ENCODE measurements around the gene DMWD. TPM values are rescaled to one million over a fixed set of nuclear protein-coding genes. Genes with fewer than 3 reads are reported as not detected.

Gene DMWD
- total and polyA plus RNA-seq, 4 experiments from 2014 or later, result 6.9 to 52.6 (median 30.5) TPM

- Mint-ChIP-seq H3K4me3 (peak overlapping the region; percentile 57 to 79 (median 70)), H3K27ac (no peak overlapping the region), H3K9me3 (peaks cover 0 to 3% (median 0%) of the 10 kb centered on the region in 8 donors), H3K4me1 (peaks cover 1 to 30% (median 5%) of the 10 kb centered on the region in 4 donors), H3K27me3 (peaks cover 1 to 14% of the 10 kb centered on the region in 2 donors), H3K36me3 (peaks cover 0 to 4% of the 10 kb centered on the region in 2 donors)
- ChIA-PET CTCF (ENCODE audit: partially characterized antibody) (interaction anchor here (1.3 to 5.3 kb wide), 4 partner anchors 11 to 227 kb away, joined by 3 to 238 read pairs (median 6); partner anchors contain the start of genes CCDC61, DMWD and FBXO46), POLR2A (ENCODE audit: partially characterized antibody) (interaction anchor here (0.6 to 6.9 kb wide), 9 partner anchors 11 to 1412 kb away, joined by 3 to 84 read pairs (median 21); partner anchors contain the start of genes DMWD, FBXO46, QPCTL and SNRPD2)
- H3K4me1 ChIP-seq (ENCODE audit: insufficient read depth, low read length), result peaks cover 22% of the 10 kb centered on the region
- H3K9me3 ChIP-seq (ENCODE audit: control insufficient read depth in 1 of 2, low read length in 2 of 2), result no peaks in the 10 kb centered on the region
- H3K27ac ChIP-seq (ENCODE audit: low read depth, low read length), result no peak overlapping the region
- H3K27me3 ChIP-seq (ENCODE audit: insufficient read depth, low read length), result no peaks in the 10 kb centered on the region
- DNase-seq, result peak in 1 of 5 donors; percentile 36
- intact Hi-C loops (cut with micrococcal nuclease), result loop anchor here (2.0 to 5.0 kb wide), 2 partner anchors 51 to 125 kb away; no protein-coding TSS in a partner anchor
- H3K4me3 ChIP-seq (ENCODE audit: low read length in 2 of 2), result peak overlapping the region in 1 of 2 donors; percentile 71
- no peaks in the 10 kb centered on the region for H3K36me3 ChIP-seq (ENCODE audit: insufficient read depth, low read length)
Observed at GRCh38 chr19:45767881-45768654, 24.6 kb downstream of the DMWD start.

- peaks cover 0 to 3% (median 0%) of the 10 kb centered on the region in 8 donors for H3K9me3 Mint-ChIP-seq
- peaks cover 1 to 14% of the 10 kb centered on the region in 2 donors for H3K27me3 Mint-ChIP-seq
- H3K36me3 Mint-ChIP-seq, result peaks cover 0 to 4% of the 10 kb centered on the region in 2 donors
- H3K27ac Mint-ChIP-seq, result no peak overlapping the region
- DNase-seq, result no peak
- H3K4me3 Mint-ChIP-seq, result peak overlapping the region in 5 of 8 donors; percentile 34 to 61 (median 52)
- no peaks in the 10 kb centered on the region for H3K36me3 ChIP-seq (ENCODE audit: insufficient read depth, low read length)
- CTCF ChIA-PET (ENCODE audit: partially characterized antibody), result interaction anchor here (1.3 to 5.3 kb wide), 2 partner anchors 12 to 31 kb away, joined by 4 to 238 read pairs; partner anchors contain the start of gene DMWD
- H3K4me1 Mint-ChIP-seq, result peaks cover 1 to 30% (median 5%) of the 10 kb centered on the region in 4 donors
- H3K27me3 ChIP-seq (ENCODE audit: insufficient read depth, low read length), result no peaks in the 10 kb centered on the region
- no peak overlapping the region for H3K4me3 ChIP-seq (ENCODE audit: low read length in 2 of 2)
- intact Hi-C loops (cut with micrococcal nuclease), result loop anchor here (5.0 kb wide), 1 partner anchor 50 kb away; no protein-coding TSS in a partner anchor
- no peaks in the 10 kb centered on the region for H3K9me3 ChIP-seq (ENCODE audit: control insufficient read depth in 1 of 2, low read length in 2 of 2)
- POLR2A ChIA-PET (ENCODE audit: partially characterized antibody), result interaction anchor here (1.7 to 6.9 kb wide), 3 partner anchors 32 to 75 kb away, joined by 9 to 84 read pairs (median 23); partner anchors contain the start of genes QPCTL and SNRPD2
- peaks cover 22% of the 10 kb centered on the region for H3K4me1 ChIP-seq (ENCODE audit: insufficient read depth, low read length)
- H3K27ac ChIP-seq (ENCODE audit: low read depth, low read length), result no peak overlapping the region
Observed at GRCh38 chr19:45767410-45767880, 25.2 kb downstream of the DMWD start.

- peaks cover 1 to 26% (median 4%) of the 10 kb centered on the region in 4 donors for H3K4me1 Mint-ChIP-seq
- Histone ChIP-seq H3K4me3 (ENCODE audit: low read length in 2 of 2) (no peak overlapping the region), H3K27ac (ENCODE audit: low read depth, low read length) (no peak overlapping the region), H3K4me1 (ENCODE audit: insufficient read depth, low read length) (peaks cover 22% of the 10 kb centered on the region), H3K36me3 (ENCODE audit: insufficient read depth, low read length) (no peaks in the 10 kb centered on the region), H3K27me3 (ENCODE audit: insufficient read depth, low read length) (no peaks in the 10 kb centered on the region), H3K9me3 (ENCODE audit: control insufficient read depth in 1 of 2, low read length in 2 of 2) (no peaks in the 10 kb centered on the region)
- peaks cover 0 to 3% (median 0%) of the 10 kb centered on the region in 8 donors for H3K9me3 Mint-ChIP-seq
- ChIA-PET POLR2A (ENCODE audit: partially characterized antibody) (interaction anchor here (6.9 kb wide), 1 partner anchor 33 kb away, joined by 84 read pairs; no protein-coding TSS in a partner anchor), CTCF (ENCODE audit: partially characterized antibody) (interaction anchor here (1.3 to 5.3 kb wide), 2 partner anchors 12 to 31 kb away, joined by 4 to 238 read pairs; partner anchors contain the start of gene DMWD)
- peaks cover 1 to 13% of the 10 kb centered on the region in 2 donors for H3K27me3 Mint-ChIP-seq
- H3K36me3 Mint-ChIP-seq, result peaks cover 0 to 2% of the 10 kb centered on the region in 2 donors
- intact Hi-C loops (cut with micrococcal nuclease), result loop anchor here (5.0 kb wide), 1 partner anchor 50 kb away; no protein-coding TSS in a partner anchor
- peak overlapping the region in 4 of 8 donors; percentile 51 to 59 (median 56) for H3K4me3 Mint-ChIP-seq
- no peak for DNase-seq
- no peak overlapping the region for H3K27ac Mint-ChIP-seq
Observed at GRCh38 chr19:45766869-45767346, 25.7 kb downstream of the DMWD start.

- H3K4me1 ChIP-seq (ENCODE audit: insufficient read depth, low read length), result peaks cover 22% of the 10 kb centered on the region
- no peak overlapping the region for H3K4me3 ChIP-seq (ENCODE audit: low read length in 2 of 2)
- CTCF ChIA-PET (ENCODE audit: partially characterized antibody), result interaction anchor here (5.3 kb wide), 1 partner anchor 32 kb away, joined by 238 read pairs; the partner anchor contains the start of gene DMWD
- no peak for DNase-seq
- POLR2A ChIA-PET (ENCODE audit: partially characterized antibody), result no interaction called here
- no peak overlapping the region for H3K27ac Mint-ChIP-seq
- H3K9me3 Mint-ChIP-seq, result peaks cover 0 to 3% (median 0%) of the 10 kb centered on the region in 8 donors
- no peaks in the 10 kb centered on the region for H3K27me3 ChIP-seq (ENCODE audit: insufficient read depth, low read length)
- H3K36me3 Mint-ChIP-seq, result peaks cover 0 to 2% of the 10 kb centered on the region in 2 donors
- peaks cover 1 to 26% (median 4%) of the 10 kb centered on the region in 4 donors for H3K4me1 Mint-ChIP-seq
- H3K9me3 ChIP-seq (ENCODE audit: control insufficient read depth in 1 of 2, low read length in 2 of 2), result no peaks in the 10 kb centered on the region
- no peak overlapping the region for H3K4me3 Mint-ChIP-seq
- no peaks in the 10 kb centered on the region for H3K36me3 ChIP-seq (ENCODE audit: insufficient read depth, low read length)
- intact Hi-C loops (cut with micrococcal nuclease), result loop anchor here (5.0 kb wide), 1 partner anchor 49 kb away; no protein-coding TSS in a partner anchor
- H3K27me3 Mint-ChIP-seq, result peaks cover 1 to 13% of the 10 kb centered on the region in 2 donors
- H3K27ac ChIP-seq (ENCODE audit: low read depth, low read length), result no peak overlapping the region
Observed at GRCh38 chr19:45766296-45766868, 26.3 kb downstream of the DMWD start.

GRCh38 chr19:45765702-45766295, 26.8 kb downstream of the DMWD start:
- POLR2A ChIA-PET (ENCODE audit: partially characterized antibody), result no interaction called here
- no peaks in the 10 kb centered on the region for H3K9me3 Mint-ChIP-seq
- no peak overlapping the region for H3K27ac ChIP-seq (ENCODE audit: low read depth, low read length)
- H3K27me3 ChIP-seq (ENCODE audit: insufficient read depth, low read length), result no peaks in the 10 kb centered on the region
- H3K4me3 ChIP-seq (ENCODE audit: low read length in 2 of 2), result no peak overlapping the region
- CTCF ChIA-PET (ENCODE audit: partially characterized antibody), result interaction anchor here (5.3 kb wide), 1 partner anchor 32 kb away, joined by 238 read pairs; the partner anchor contains the start of gene DMWD
- DNase-seq, result no peak
- intact Hi-C loops (cut with micrococcal nuclease), result loop anchor here (5.0 kb wide), 1 partner anchor 48 kb away; no protein-coding TSS in a partner anchor
- H3K36me3 ChIP-seq (ENCODE audit: insufficient read depth, low read length), result no peaks in the 10 kb centered on the region
- H3K27ac Mint-ChIP-seq, result no peak overlapping the region
- H3K4me3 Mint-ChIP-seq, result no peak overlapping the region
- peaks cover 1 to 13% of the 10 kb centered on the region in 2 donors for H3K27me3 Mint-ChIP-seq
- peaks cover 0 to 2% of the 10 kb centered on the region in 2 donors for H3K36me3 Mint-ChIP-seq
- H3K9me3 ChIP-seq (ENCODE audit: control insufficient read depth in 1 of 2, low read length in 2 of 2), result no peaks in the 10 kb centered on the region
- peaks cover 1 to 21% (median 4%) of the 10 kb centered on the region in 4 donors for H3K4me1 Mint-ChIP-seq
- peaks cover 18% of the 10 kb centered on the region for H3K4me1 ChIP-seq (ENCODE audit: insufficient read depth, low read length)

- Histone ChIP-seq H3K4me1 (ENCODE audit: insufficient read depth, low read length) (peaks cover 13% of the 10 kb centered on the region), H3K27me3 (ENCODE audit: insufficient read depth, low read length) (no peaks in the 10 kb centered on the region), H3K27ac (ENCODE audit: low read depth, low read length) (no peak overlapping the region), H3K36me3 (ENCODE audit: insufficient read depth, low read length) (no peaks in the 10 kb centered on the region), H3K9me3 (ENCODE audit: control insufficient read depth in 1 of 2, low read length in 2 of 2) (no peaks in the 10 kb centered on the region), H3K4me3 (ENCODE audit: low read length in 2 of 2) (no peak overlapping the region)
- Mint-ChIP-seq H3K9me3 (no peaks in the 10 kb centered on the region), H3K4me1 (peaks cover 0 to 14% (median 3%) of the 10 kb centered on the region in 4 donors), H3K36me3 (peaks cover 0 to 2% of the 10 kb centered on the region in 2 donors), H3K27me3 (peaks cover 1 to 11% of the 10 kb centered on the region in 2 donors), H3K4me3 (peak overlapping the region in 2 of 8 donors; percentile 36 to 52), H3K27ac (peak overlapping the region in 1 of 7 donors; percentile 60)
- DNase-seq, result no peak
- CTCF ChIA-PET (ENCODE audit: partially characterized antibody), result no interaction called here
- POLR2A ChIA-PET (ENCODE audit: partially characterized antibody), result no interaction called here
- intact Hi-C loops (cut with micrococcal nuclease), result loop anchor here (5.0 kb wide), 1 partner anchor 48 kb away; no protein-coding TSS in a partner anchor
Observed at GRCh38 chr19:45764945-45765701, 27.5 kb downstream of the DMWD start.

Measured in CD4-positive, alpha-beta memory T cell (primary cell).